Right lobe of liver (tissue), 4 donors: ENCODE results near the gene CFAP47.

Experiments used
- CTCF ChIP-seq, 4 donors: fragments of 200-600 bp in 3 of 4; fragments of 450-650 bp in 1 of 4; IDR thresholded peaks; one replicate each; pipeline versions ENCODE4 v1.5.1 to v1.8.0; 2016 to 2022; ENCODE audit warnings: antibody characterized with exemption in 4 of 4, mild to moderate bottlenecking in 2 of 4
- POLR2A ChIP-seq: fragments of 450-650 bp; IDR thresholded peaks from one replicate; pipeline ENCODE4 v1.6.1; 2017; ENCODE audit warnings: antibody characterized with exemption, mild to moderate bottlenecking
- donor health status: DM: no; HTN: no; CAD: no.
- donor health status: DM: no; HTN: no; CAD: no.
- donor health status: DM: no; HTN: yes; CAD: no.

GRCh38 chrX:36159254-36159653, 239.7 kb downstream of the CFAP47 start:
- TF ChIP-seq CTCF (IDR thresholded peaks at IDR 0.05), result no peak
- TF ChIP-seq POLR2A, result no peak
